Spleen (tissue), 11 donors: Measurements from ENCODE around the gene OR7A17. TPM values are rescaled to one million over a fixed set of nuclear protein-coding genes. Genes with fewer than 3 reads are reported as not detected.
A peak's percentile ranks its signal among the peaks of the same experiment; 100 is the strongest.

Source experiments
- DNase-seq: peaks from one replicate; pipeline ENCODE4 v3.0.0-alpha.2; 2020
- H3K27ac ChIP-seq, 8 donors: fragments of 200-600 bp; sonication (generic) in 7 of 8; 1 replicate in 4 of 8; 2 replicates in 4 of 8; pipeline versions ENCODE4 v1.5.0 to v1.8.0; 2016 to 2021; ENCODE audit warnings: inconsistent platforms in 4 of 8, mild to moderate bottlenecking in 4 of 8, moderate library complexity in 1 of 8
- H3K27me3 ChIP-seq, 7 donors: fragments of 200-600 bp; sonication (generic) in 6 of 7; replicated peaks in 1 of 7; 1 replicate in 4 of 7; 2 replicates in 3 of 7; pipeline versions ENCODE4 v1.5.0 to v1.8.0; 2016 to 2021; ENCODE audit warnings: inconsistent platforms in 3 of 7, mild to moderate bottlenecking in 1 of 7
- H3K36me3 ChIP-seq, 6 donors: fragments of 200-600 bp; sonication (generic) in 5 of 6; 1 replicate in 4 of 6; 2 replicates in 2 of 6; pipeline versions ENCODE4 v1.5.0 to v1.8.0; 2016 to 2021; ENCODE audit warnings: inconsistent platforms in 2 of 6
- H3K4me1 ChIP-seq, 6 donors: fragments of 200-600 bp; sonication (generic) in 5 of 6; 1 replicate in 3 of 6; 2 replicates in 3 of 6; pipeline versions ENCODE4 v1.5.0 to v1.8.0; 2016 to 2021; ENCODE audit warnings: inconsistent platforms in 3 of 6
- H3K4me3 ChIP-seq, 8 donors: fragments of 200-600 bp; sonication (generic) in 7 of 8; 1 replicate in 4 of 8; 2 replicates in 4 of 8; pipeline versions ENCODE4 v1.5.0 to v1.8.0; 2016 to 2021; ENCODE audit warnings: inconsistent platforms in 4 of 8, mild to moderate bottlenecking in 4 of 8, moderate library complexity in 2 of 8
- H3K9me3 ChIP-seq, 8 donors: fragments of 200-600 bp; sonication (generic) in 7 of 8; 1 replicate in 4 of 8; 2 replicates in 4 of 8; pipeline versions ENCODE4 v1.5.0 to v1.8.0; 2016 to 2021; ENCODE audit warnings: inconsistent platforms in 4 of 8
- POLR2A ChIP-seq, 3 donors: fragments of 450-650 bp; IDR thresholded peaks; one replicate each; pipeline ENCODE4 v1.5.1; 2017; ENCODE audit warnings: antibody characterized with exemption in 3 of 3, mild to moderate bottlenecking in 1 of 3
- POLR2AphosphoS5 ChIP-seq, 3 donors: sonication (generic); formaldehyde crosslinking; IDR thresholded peaks; one replicate each; pipeline ENCODE4 v1.5.1; 2017; ENCODE audit warnings: antibody characterized with exemption in 3 of 3
- WGBS, 5 donors: extraction: QIAGEN DNeasy Blood & Tissue Kit in 3 of 5; methylation state at CpG; one replicate each; pipeline versions ENCODE4 v1.1.5 to v1.1.7; 2013 to 2018; 5-methylcytosine and 5-hydroxymethylcytosine counted together
- intact Hi-C: fragments of 100-400 bp; cut with DNase I; formaldehyde crosslinking; loops from one replicate; pipeline ENCODE4 v1.15.0; 2023; ENCODE audit warnings: low total_unique reads
- polyA plus RNA-seq, 3 donors: library from polyadenylated mRNA; stranded (reverse); fragments of 200-250 nt; gene quantifications; one replicate each; pipeline ENCODE4 v1.2.1, GENCODE V29; 2013
- total RNA-seq, 7 donors: library from RNA; depleted of rRNA in 3 of 7; stranded (reverse); fragments of >200 nt in 3 of 7; fragmentation: NEBNext Ultra II Directional in 4 of 7; extraction: Animal tissue kit (Norgen Biotek cat#: 25700) in 4 of 7; gene quantifications; one replicate each; pipeline versions ENCODE4 v1.1.0 to v1.2.1, GENCODE V29; 2016 to 2021
- TF ChIP-seq, protein P1 (sequence below), 11 experiments: fragments of 200-600 bp in 7 of 11; fragments of 450-650 bp in 4 of 11; sonication (generic) in 4 of 11; IDR thresholded peaks in 8 of 11; conservative IDR thresholded peaks in 3 of 11; 1 replicate in 7 of 11; 2 replicates in 4 of 11; pipeline versions ENCODE4 v1.4.0 to v1.8.0; 2016 to 2021; ENCODE audit warnings: antibody characterized with exemption in 11 of 11, inconsistent platforms in 4 of 11, mild to moderate bottlenecking in 1 of 11
- donor health status: healthy with polysubstance abuse.
- donor health status: DM: no; HTN: no; CAD: no; lungs with moderate emphysema.
- donor health status: DM: no; HTN: no; CAD: no.
- donor health status: Bipolar disorder and iron deficiency.
- donor health status: healthy.
- donor health status: DM: no; HTN: no; CAD: no.
- donor health status: DM: yes; HTN: yes; CAD: no.

Gene OR7A17
- total and polyA plus RNA-seq, 10 donors: not detected

DNA sequence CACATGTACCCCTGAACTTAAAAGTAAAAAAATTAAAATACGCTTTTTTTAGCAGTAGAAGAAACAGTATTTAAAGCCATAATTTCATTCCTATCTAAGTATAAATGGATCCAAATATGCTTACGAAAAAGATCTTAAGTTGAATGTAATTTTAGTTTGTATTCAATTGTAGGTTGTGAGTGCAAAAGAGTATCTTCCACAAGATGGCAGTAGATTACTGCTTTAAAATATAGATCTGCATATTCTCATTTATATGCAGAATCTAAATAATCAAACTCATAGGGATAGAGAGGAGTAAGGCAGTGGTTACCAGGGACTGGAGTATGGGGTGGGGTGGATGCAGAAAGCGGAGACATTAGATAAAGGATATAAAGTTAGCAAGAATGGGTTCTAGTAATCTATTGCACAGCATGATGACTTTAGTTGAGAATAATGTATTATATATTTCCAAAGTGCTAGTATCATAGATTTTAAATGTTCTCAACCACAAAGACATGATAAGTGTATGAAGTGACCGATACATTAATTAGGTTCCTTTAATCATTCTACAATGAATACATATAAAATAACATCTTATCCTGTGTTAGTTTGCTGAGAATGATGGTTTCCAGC lies 14.2 kb downstream of the OR7A17 start:
- no peak overlapping the region for H3K4me3 ChIP-seq
- TF ChIP-seq, protein P1, sequence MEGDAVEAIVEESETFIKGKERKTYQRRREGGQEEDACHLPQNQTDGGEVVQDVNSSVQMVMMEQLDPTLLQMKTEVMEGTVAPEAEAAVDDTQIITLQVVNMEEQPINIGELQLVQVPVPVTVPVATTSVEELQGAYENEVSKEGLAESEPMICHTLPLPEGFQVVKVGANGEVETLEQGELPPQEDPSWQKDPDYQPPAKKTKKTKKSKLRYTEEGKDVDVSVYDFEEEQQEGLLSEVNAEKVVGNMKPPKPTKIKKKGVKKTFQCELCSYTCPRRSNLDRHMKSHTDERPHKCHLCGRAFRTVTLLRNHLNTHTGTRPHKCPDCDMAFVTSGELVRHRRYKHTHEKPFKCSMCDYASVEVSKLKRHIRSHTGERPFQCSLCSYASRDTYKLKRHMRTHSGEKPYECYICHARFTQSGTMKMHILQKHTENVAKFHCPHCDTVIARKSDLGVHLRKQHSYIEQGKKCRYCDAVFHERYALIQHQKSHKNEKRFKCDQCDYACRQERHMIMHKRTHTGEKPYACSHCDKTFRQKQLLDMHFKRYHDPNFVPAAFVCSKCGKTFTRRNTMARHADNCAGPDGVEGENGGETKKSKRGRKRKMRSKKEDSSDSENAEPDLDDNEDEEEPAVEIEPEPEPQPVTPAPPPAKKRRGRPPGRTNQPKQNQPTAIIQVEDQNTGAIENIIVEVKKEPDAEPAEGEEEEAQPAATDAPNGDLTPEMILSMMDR (IDR thresholded peaks at IDR 0.05 in 8 of 11, conservative IDR thresholded peaks at IDR 0.05 in 3 of 11): peak in 9 of 11 experiments; percentile 27 to 63 (median 55)
- TF ChIP-seq POLR2AphosphoS5 (IDR thresholded peaks at IDR 0.05): no peak
- H3K9me3 ChIP-seq: no peaks in the 10 kb centered on the region
- whole genome bisulfite sequencing, 5 donors: 63 to 73% (median 72%) methylated on average over 4 of the region's 4 CpGs
- H3K4me1 ChIP-seq: no peaks in the 10 kb centered on the region
- intact Hi-C loops: loop anchor here (10.0 kb wide), 1 partner anchor 273 kb away; no protein-coding TSS in a partner anchor
- DNase-seq: no peak
- H3K27me3 ChIP-seq: peaks cover 0 to 26% (median 0%) of the 10 kb centered on the region in 7 donors
- H3K36me3 ChIP-seq: no peaks in the 10 kb centered on the region
- no peak overlapping the region for H3K27ac ChIP-seq

DNA sequence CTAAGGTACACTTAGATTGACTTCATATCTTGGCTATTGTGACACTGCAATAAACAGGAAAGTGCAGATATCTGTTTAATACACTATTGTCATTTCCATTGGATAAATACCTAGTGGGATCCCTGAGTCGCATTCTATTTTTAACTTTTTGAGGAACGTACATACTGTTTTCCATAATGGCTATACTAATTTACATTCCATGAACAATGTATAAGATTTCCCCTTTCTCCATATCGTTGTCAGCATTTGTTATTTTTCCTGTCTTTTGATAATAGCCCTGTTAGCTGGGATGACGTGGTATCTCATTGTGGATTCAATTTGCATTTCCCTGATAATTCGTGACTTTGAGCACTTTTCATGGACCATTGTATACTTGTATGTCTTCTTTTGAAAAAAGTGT lies 17.4 kb downstream of the OR7A17 start:
- intact Hi-C loops: no loop called here
- H3K9me3 ChIP-seq: no peaks in the 10 kb centered on the region
- 69 to 89% (median 84%) methylated on average over 5 of the region's 5 CpGs for WGBS, 5 donors
- no peak for DNase-seq
- H3K36me3 ChIP-seq: no peaks in the 10 kb centered on the region
- no peaks in the 10 kb centered on the region for H3K4me1 ChIP-seq
- peaks cover 0 to 45% (median 0%) of the 10 kb centered on the region in 7 donors for H3K27me3 ChIP-seq
- H3K4me3 ChIP-seq: no peak overlapping the region
- TF ChIP-seq, protein P1 (IDR thresholded peaks at IDR 0.05 in 8 of 11, conservative IDR thresholded peaks at IDR 0.05 in 3 of 11): no peak
- TF ChIP-seq POLR2A (IDR thresholded peaks at IDR 0.05) (no peak), POLR2AphosphoS5 (IDR thresholded peaks at IDR 0.05) (no peak)
- no peak overlapping the region for H3K27ac ChIP-seq

DNA sequence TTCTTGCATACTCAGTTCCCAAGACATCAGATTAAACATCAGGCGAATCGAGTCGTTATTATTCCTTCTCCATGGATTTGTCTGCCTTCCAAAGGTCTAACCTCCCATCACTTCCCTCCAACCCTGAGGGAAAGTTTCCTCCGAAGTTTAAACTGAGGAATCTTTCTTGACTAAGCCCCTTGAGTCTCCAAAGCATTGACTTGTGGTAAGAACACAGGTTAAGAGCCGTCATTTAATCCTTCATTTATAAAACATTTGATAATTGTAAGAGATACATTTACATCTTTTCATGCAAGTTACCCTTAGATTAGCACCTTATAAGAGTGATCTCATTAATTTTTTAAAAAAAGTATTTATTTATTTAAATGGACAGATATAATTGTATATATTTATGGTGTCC lies 37.1 kb downstream of the OR7A17 start, which contains the start of gene OR7A10:
Gene OR7A10 (minus strand): TSS at position 101 of the 400 bp plus-strand sequence. CDS start 7,045 bp downstream, outside the sequence.
- Histone ChIP-seq H3K4me3 (no peak within 1 kb of the TSS), H3K27ac (no peak within 1 kb of the TSS), H3K36me3 (no peaks in the 10 kb centered on the region), H3K4me1 (no peaks in the 10 kb centered on the region), H3K27me3 (peaks cover 0 to 34% (median 0%) of the 10 kb centered on the region in 7 donors), H3K9me3 (no peaks in the 10 kb centered on the region)
- intact Hi-C loops: no loop called here
- DNase-seq: no peak
- WGBS, 5 donors: 84 to 89% (median 85%) methylated on average over 5 of the region's 5 CpGs
- TF ChIP-seq, protein P1 (IDR thresholded peaks at IDR 0.05 in 8 of 11, conservative IDR thresholded peaks at IDR 0.05 in 3 of 11): no peak
- no peak for TF ChIP-seq POLR2A (IDR thresholded peaks at IDR 0.05)
- TF ChIP-seq POLR2AphosphoS5 (IDR thresholded peaks at IDR 0.05): no peak

DNA sequence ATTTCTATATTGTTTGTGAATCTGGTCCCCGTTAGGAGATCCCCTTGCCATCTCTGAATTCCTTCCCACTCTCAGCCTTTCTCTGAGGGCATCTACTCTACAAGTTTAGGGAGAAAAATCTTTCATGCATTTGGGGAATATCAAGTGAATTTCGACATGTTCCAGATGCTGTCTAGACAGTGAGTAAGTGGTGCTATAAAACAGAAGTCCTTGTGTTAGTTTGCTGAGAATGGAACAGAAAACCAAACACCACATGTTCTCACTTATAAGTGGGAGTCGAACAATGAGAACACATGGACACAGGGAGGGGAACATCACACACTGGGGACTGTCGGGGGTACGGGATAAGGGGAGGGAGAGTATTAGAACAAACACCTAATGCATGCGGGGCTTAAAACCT lies 42.4 kb downstream of the OR7A17 start:
- Histone ChIP-seq H3K9me3 (no peaks in the 10 kb centered on the region), H3K4me3 (no peak overlapping the region), H3K27ac (no peak overlapping the region), H3K36me3 (no peaks in the 10 kb centered on the region), H3K27me3 (peaks cover 0 to 22% (median 0%) of the 10 kb centered on the region in 7 donors), H3K4me1 (no peaks in the 10 kb centered on the region)
- intact Hi-C loops: no loop called here
- no peak for DNase-seq
- WGBS, 5 donors: 69 to 84% (median 78%) methylated on average over 6 of the region's 6 CpGs
- TF ChIP-seq, protein P1 (IDR thresholded peaks at IDR 0.05 in 8 of 11, conservative IDR thresholded peaks at IDR 0.05 in 3 of 11): no peak
- TF ChIP-seq POLR2AphosphoS5 (IDR thresholded peaks at IDR 0.05) (no peak), POLR2A (IDR thresholded peaks at IDR 0.05) (no peak)
